Measurements from ENCODE around the gene PUM2.

PUM2 gene

DNA sequence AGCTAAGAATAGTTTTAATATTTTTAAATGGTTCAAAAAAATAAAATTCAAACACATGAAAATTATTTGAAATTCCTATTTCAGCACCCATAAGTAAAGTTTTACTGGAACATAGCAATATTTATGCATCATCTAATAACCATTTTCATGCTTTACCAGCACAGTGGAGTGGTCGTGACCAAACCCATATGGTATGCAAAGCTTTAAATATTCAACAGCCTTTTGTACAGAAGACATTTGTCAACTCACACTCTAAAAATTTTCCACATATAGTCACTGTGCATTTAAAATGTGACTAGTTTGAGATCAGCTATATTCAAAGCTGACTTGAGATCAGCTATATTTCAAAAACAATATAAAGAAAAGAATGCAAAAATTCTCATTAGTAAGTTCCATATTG, 46.2 kb downstream of the PUM2 start:
- H3K27me3 ChIP-seq (ENCODE audit: control insufficient read depth, insufficient read depth, low read length), result no peaks in the 10 kb centered on the region
- no peak overlapping the region for H3K9ac ChIP-seq
- H3K4me1 ChIP-seq, result no peaks in the 10 kb centered on the region
- H3K27ac ChIP-seq, result no peak overlapping the region
- H2AFZ ChIP-seq, result no peak overlapping the region
- H3K79me2 ChIP-seq, result peaks cover 26% of the 10 kb centered on the region
- H3K9me3 ChIP-seq (ENCODE audit: control insufficient read depth, low read length), result no peaks in the 10 kb centered on the region
- H3K36me3 ChIP-seq (ENCODE audit: control insufficient read depth, insufficient read depth, low read length), result no peaks in the 10 kb centered on the region
- TF ChIP-seq, protein P1, sequence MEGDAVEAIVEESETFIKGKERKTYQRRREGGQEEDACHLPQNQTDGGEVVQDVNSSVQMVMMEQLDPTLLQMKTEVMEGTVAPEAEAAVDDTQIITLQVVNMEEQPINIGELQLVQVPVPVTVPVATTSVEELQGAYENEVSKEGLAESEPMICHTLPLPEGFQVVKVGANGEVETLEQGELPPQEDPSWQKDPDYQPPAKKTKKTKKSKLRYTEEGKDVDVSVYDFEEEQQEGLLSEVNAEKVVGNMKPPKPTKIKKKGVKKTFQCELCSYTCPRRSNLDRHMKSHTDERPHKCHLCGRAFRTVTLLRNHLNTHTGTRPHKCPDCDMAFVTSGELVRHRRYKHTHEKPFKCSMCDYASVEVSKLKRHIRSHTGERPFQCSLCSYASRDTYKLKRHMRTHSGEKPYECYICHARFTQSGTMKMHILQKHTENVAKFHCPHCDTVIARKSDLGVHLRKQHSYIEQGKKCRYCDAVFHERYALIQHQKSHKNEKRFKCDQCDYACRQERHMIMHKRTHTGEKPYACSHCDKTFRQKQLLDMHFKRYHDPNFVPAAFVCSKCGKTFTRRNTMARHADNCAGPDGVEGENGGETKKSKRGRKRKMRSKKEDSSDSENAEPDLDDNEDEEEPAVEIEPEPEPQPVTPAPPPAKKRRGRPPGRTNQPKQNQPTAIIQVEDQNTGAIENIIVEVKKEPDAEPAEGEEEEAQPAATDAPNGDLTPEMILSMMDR (IDR thresholded peaks at IDR 0.05), result no peak
- H3K4me2 ChIP-seq (ENCODE audit: low read length), result no peak overlapping the region
- H3K4me3 ChIP-seq (ENCODE audit: low read depth, low read length), result no peak overlapping the region

DNA sequence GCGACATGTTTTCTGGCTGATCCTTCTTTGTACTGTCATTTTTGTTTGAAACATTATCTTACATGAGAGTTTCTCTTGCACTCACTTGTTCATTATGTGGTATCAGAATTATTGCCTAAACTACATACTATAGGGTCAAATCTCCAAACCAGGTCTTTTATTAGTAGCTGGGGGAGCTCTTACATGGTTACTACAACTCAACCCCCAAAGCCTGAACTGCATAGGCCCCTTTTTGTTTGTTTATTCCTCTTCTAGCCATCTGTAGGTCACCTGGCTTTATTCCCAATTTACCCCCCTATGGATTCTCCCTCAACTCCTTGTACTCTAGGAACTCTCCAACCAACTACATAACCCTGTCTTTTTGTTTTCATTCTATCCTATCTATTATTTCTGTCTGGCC, 46.7 kb downstream of the PUM2 start:
- no peak overlapping the region for H3K4me3 ChIP-seq (ENCODE audit: low read depth, low read length)
- no peak overlapping the region for H3K4me2 ChIP-seq (ENCODE audit: low read length)
- H3K27me3 ChIP-seq (ENCODE audit: control insufficient read depth, insufficient read depth, low read length), result no peaks in the 10 kb centered on the region
- no peaks in the 10 kb centered on the region for H3K9me3 ChIP-seq (ENCODE audit: control insufficient read depth, low read length)
- H3K9ac ChIP-seq, result no peak overlapping the region
- no peaks in the 10 kb centered on the region for H3K36me3 ChIP-seq (ENCODE audit: control insufficient read depth, insufficient read depth, low read length)
- H2AFZ ChIP-seq, result no peak overlapping the region
- H3K27ac ChIP-seq, result no peak overlapping the region
- H3K79me2 ChIP-seq, result peaks cover 31% of the 10 kb centered on the region
- no peaks in the 10 kb centered on the region for H3K4me1 ChIP-seq
- TF ChIP-seq, protein P1 (IDR thresholded peaks at IDR 0.05), result no peak

DNA sequence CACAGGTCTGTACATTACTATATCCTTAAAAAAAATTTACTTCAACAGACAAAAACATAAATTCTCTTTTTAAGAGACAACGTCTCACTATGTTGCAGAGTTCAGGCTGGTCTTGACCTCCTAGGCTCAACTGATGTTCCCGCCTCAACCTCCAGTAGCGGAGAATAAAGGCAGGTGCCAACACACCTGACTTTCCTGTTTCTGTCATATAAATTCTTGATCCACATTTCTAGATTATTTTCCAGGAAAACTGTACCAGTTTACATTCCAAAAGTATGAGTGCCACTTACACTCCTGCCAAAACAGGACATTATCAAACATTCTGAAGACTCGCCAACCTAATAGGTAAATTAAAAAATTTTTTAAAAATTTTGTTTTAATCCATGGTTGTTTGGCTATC, 48.6 kb downstream of the PUM2 start:
- Histone ChIP-seq H3K27me3 (ENCODE audit: control insufficient read depth, insufficient read depth, low read length) (no peaks in the 10 kb centered on the region), H3K9ac (no peak overlapping the region), H3K36me3 (ENCODE audit: control insufficient read depth, insufficient read depth, low read length) (no peaks in the 10 kb centered on the region), H2AFZ (no peak overlapping the region), H3K4me1 (no peaks in the 10 kb centered on the region), H3K4me2 (ENCODE audit: low read length) (no peak overlapping the region), H3K9me3 (ENCODE audit: control insufficient read depth, low read length) (no peaks in the 10 kb centered on the region), H3K79me2 (peaks cover 35% of the 10 kb centered on the region), H3K4me3 (ENCODE audit: low read depth, low read length) (no peak overlapping the region), H3K27ac (no peak overlapping the region)
- TF ChIP-seq, protein P1 (IDR thresholded peaks at IDR 0.05), result no peak

DNA sequence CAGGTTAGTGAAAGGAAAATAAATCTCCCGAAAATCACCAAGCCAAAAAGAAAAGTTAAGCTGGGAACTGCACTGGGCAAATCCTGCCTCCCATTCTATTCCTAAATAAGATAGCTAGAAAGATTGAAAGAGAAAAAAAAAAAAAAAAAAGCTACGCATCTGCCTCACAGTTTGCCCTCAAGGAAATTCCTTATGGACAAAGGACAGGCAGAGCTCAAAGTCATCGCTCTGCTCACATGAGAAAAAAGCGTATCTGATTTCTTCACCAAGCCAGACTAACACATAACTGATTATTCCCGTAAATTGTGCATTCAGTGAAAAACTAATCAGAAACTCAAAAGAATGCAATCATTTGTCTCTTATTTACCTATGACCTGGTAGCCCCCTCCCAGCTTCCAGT, 50.0 kb downstream of the PUM2 start:
- H3K4me2 ChIP-seq (ENCODE audit: low read length), result no peak overlapping the region
- TF ChIP-seq, protein P1 (IDR thresholded peaks at IDR 0.05), result no peak
- H2AFZ ChIP-seq, result no peak overlapping the region
- H3K9me3 ChIP-seq (ENCODE audit: control insufficient read depth, low read length), result no peaks in the 10 kb centered on the region
- no peak overlapping the region for H3K27ac ChIP-seq
- H3K9ac ChIP-seq, result no peak overlapping the region
- peaks cover 28% of the 10 kb centered on the region for H3K79me2 ChIP-seq
- no peaks in the 10 kb centered on the region for H3K4me1 ChIP-seq
- no peaks in the 10 kb centered on the region for H3K27me3 ChIP-seq (ENCODE audit: control insufficient read depth, insufficient read depth, low read length)
- H3K4me3 ChIP-seq (ENCODE audit: low read depth, low read length), result no peak overlapping the region
- no peaks in the 10 kb centered on the region for H3K36me3 ChIP-seq (ENCODE audit: control insufficient read depth, insufficient read depth, low read length)

DNA sequence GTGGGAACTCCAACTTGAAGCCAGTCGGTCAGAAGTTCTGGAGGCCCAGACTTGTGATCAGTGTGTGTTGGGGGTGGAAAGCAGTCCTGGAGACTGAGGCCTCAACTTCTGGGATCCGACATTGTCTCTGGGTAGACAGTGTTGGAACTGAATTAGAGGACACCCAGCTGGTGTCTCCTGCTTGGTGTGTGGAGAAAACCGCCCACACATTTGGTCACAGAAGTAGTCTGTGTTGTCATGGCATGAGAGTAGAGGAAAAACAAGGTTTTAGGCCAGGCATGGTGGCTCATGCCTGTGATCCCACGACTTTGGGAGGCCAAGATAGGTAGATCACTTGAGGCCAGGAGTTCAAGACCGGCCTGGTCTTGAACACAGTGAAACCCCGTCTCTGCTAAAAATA, 51.5 kb downstream of the PUM2 start:
- Histone ChIP-seq H2AFZ (no peak overlapping the region), H3K79me2 (peaks cover 24% of the 10 kb centered on the region), H3K27ac (no peak overlapping the region), H3K27me3 (ENCODE audit: control insufficient read depth, insufficient read depth, low read length) (no peaks in the 10 kb centered on the region), H3K9ac (no peak overlapping the region), H3K4me3 (ENCODE audit: low read depth, low read length) (no peak overlapping the region), H3K36me3 (ENCODE audit: control insufficient read depth, insufficient read depth, low read length) (no peaks in the 10 kb centered on the region), H3K4me1 (no peaks in the 10 kb centered on the region), H3K9me3 (ENCODE audit: control insufficient read depth, low read length) (no peaks in the 10 kb centered on the region), H3K4me2 (ENCODE audit: low read length) (no peak overlapping the region)
- TF ChIP-seq, protein P1 (IDR thresholded peaks at IDR 0.05), result no peak
